Vagina (tissue), 2 donors: ENCODE results near the gene SUMF1.

Experiments
- POLR2A ChIP-seq, 2 donors: fragments of 450-650 bp; IDR thresholded peaks; one replicate each; pipeline ENCODE4 v1.6.1; 2017; ENCODE audit warnings: antibody characterized with exemption in 2 of 2, mild to moderate bottlenecking in 2 of 2, moderate library complexity in 2 of 2
- POLR2AphosphoS5 ChIP-seq, 2 donors: sonication (generic); formaldehyde crosslinking; IDR thresholded peaks; one replicate each; pipeline ENCODE4 v1.9.0; 2017; ENCODE audit warnings: antibody characterized with exemption in 2 of 2, mild to moderate bottlenecking in 2 of 2, low read depth in 1 of 2; ENCODE audit not compliant: insufficient read depth in 1 of 2
- TF ChIP-seq, protein P1 (sequence below), 3 experiments: fragments of 450-650 bp in 2 of 3; fragments of 200-600 bp in 1 of 3; sonication (generic) in 1 of 3; IDR thresholded peaks; one replicate each; pipeline ENCODE4 v1.5.1; 2017 to 2019; ENCODE audit warnings: antibody characterized with exemption in 3 of 3, mild to moderate bottlenecking in 2 of 3, moderate library complexity in 2 of 3

DNA sequence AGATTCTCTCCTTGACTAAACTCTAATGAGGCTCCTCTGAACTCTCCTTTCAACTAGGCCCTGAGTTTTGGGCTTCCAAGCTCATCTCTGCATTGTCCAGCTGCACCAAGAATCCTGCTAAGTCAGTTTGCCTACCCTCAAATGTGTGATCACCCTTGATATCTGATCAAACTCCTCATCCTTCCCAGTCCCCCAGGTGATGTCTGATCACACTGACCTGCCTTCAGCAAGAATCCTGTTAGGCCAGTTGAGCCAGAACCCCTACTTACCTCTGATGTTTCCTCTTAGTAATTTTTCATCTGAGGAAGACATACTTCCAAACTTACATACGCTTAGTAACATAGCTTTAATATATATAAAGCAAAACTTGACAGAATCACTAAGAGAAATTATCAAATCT lies 28.8 kb downstream of the SUMF1 start:
- TF ChIP-seq, protein P1, sequence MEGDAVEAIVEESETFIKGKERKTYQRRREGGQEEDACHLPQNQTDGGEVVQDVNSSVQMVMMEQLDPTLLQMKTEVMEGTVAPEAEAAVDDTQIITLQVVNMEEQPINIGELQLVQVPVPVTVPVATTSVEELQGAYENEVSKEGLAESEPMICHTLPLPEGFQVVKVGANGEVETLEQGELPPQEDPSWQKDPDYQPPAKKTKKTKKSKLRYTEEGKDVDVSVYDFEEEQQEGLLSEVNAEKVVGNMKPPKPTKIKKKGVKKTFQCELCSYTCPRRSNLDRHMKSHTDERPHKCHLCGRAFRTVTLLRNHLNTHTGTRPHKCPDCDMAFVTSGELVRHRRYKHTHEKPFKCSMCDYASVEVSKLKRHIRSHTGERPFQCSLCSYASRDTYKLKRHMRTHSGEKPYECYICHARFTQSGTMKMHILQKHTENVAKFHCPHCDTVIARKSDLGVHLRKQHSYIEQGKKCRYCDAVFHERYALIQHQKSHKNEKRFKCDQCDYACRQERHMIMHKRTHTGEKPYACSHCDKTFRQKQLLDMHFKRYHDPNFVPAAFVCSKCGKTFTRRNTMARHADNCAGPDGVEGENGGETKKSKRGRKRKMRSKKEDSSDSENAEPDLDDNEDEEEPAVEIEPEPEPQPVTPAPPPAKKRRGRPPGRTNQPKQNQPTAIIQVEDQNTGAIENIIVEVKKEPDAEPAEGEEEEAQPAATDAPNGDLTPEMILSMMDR (IDR thresholded peaks at IDR 0.05) = no peak
- TF ChIP-seq POLR2A (IDR thresholded peaks at IDR 0.05) = no peak
- TF ChIP-seq POLR2AphosphoS5 (IDR thresholded peaks at IDR 0.05; ENCODE audit: insufficient read depth in 1 of 2, low read depth in 1 of 2) = no peak
